GM13976 (cell line): ENCODE data around the gene ELOB.

Experiments used
- DNase-seq: peaks from one replicate; pipeline ENCODE4 v3.0.0; 2012; ENCODE audit warnings: low spot score
- CTCF ChIP-seq: IDR thresholded peaks from 2 replicates; pipeline ENCODE4 v1.5.1; 2012; ENCODE audit warnings: borderline replicate concordance, mild to moderate bottlenecking; ENCODE audit not compliant: insufficient read depth; ENCODE audit errors: extremely low read depth, missing control alignments, control extremely low read depth
- in situ Hi-C: fragments of 300-500 bp; cut with MboI; formaldehyde crosslinking; loops from one replicate; pipeline ENCODE4 v1.12.0; 2022; ENCODE audit warnings: low sequenced_read_pairs, mixed read lengths, inconsistent platforms; ENCODE audit not compliant: unreplicated experiment

The ELOB gene

GRCh38 chr16:2791174-2791573 lies 14.1 kb upstream of the ELOB start:
- TF ChIP-seq CTCF: no peak
- in situ Hi-C loops: no loop called here
- no peak for DNase-seq

DNA sequence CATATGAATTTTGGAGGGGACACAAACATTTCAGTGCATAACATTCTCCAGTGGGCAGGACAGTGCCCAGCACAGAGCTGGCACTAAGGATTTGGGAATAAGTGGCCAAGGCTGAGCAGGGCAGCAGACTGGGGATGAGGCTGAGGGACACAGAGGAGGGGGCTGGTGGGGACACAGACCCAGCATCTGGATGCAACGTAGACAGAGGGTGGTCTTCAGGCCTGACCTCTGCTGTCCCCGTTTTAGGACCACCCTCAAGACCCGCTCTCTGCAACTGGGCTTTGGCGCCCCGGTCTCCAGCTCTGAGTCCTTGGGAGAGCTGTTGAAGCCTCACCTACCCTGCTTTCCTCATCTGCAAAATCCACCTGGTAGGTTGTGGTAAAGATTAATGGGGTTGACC lies 13.6 kb upstream of the ELOB start:
- TF ChIP-seq CTCF: no peak
- in situ Hi-C loops: no loop called here
- no peak for DNase-seq

DNA sequence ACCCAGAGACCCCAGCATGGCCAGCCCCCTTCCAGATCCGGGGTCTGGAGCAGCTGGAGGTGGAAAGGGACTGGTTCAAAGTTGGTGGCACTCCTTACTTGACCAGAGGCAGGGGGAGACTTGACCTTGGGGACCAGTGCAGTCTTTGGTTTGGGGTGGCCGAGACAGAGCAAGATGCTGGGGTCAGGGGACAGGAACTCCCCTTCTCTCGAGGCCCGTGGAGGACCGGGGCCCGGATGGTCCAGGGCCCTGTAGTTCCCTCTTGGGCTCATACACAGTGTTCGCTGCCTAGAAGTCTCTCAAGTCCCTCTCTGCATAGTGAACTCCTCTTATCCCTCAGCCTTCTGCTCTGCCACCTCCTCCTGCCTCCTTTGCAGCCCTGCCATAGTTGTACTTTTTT lies 10.9 kb upstream of the ELOB start:
- in situ Hi-C loops: no loop called here
- DNase-seq: peak; percentile 20
- TF ChIP-seq CTCF: no peak

DNA sequence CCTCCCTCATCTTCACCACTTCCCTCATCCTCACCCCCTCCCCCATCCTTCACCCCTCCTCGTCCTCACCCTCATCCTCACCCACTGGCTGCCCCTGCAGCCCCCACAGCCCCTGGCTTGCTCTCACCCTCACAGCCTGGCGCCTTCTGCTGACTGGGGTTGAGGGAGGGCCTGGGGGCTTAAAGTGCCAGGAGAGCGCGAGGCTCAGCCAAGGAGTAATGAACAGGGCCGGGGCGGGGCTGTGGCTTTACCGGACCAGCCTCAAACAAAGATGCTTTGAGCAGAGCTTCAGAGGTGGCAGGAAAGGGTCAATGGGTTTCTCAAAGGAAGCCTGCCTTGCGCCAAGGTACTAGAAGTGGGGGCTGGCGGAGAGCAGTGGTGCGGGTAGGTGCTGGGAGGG lies 10.3 kb upstream of the ELOB start, which contains the start of gene PRSS33:
Gene PRSS33, minus strand, starts transcription at position 155 of the 400 bp plus-strand sequence. CDS start 1,013 bp downstream, outside the sequence.
- DNase-seq: no peak
- in situ Hi-C loops: no loop called here
- no peak for TF ChIP-seq CTCF

DNA sequence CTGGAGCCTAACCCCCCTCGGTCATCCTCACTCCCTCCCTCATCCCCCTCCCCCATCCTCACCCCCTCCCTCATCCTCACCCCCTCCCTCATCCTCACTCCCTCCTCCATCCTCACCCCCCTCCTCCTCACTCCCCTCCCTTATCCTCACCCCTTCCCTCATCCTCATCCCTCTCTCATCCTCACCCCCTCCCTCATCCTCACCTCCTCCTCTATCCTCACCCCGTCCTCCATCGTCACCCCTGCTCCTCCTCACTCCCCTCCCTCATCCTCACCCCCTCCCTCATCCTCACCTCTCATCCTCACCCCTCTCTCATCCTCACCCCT lies 9.7 kb upstream of the ELOB start:
- DNase-seq: no peak
- no peak for TF ChIP-seq CTCF
- in situ Hi-C loops: no loop called here

- DNase-seq: no peak
- no peak for TF ChIP-seq CTCF
- in situ Hi-C loops: no loop called here
Observed at GRCh38 chr16:2786061-2786825, 9.2 kb upstream of the ELOB start.
